HG03097 (cell line): Measurements from ENCODE around the gene TAGAP.
A peak's percentile ranks its signal among the peaks of the same experiment; 100 is the strongest.
"Not testable (repeated sequence)": the region's sequence is repeated elsewhere in the genome, so short reads cannot be mapped to it uniquely, and the experiment has no call there.

Experiments used
- ATAC-seq: cut with Tn5 transposase; IDR thresholded peaks from one replicate; pipeline ENCODE4 v1.9.1; 2021; ENCODE audit not compliant: unreplicated experiment, low FRiP score

TAGAP gene

DNA sequence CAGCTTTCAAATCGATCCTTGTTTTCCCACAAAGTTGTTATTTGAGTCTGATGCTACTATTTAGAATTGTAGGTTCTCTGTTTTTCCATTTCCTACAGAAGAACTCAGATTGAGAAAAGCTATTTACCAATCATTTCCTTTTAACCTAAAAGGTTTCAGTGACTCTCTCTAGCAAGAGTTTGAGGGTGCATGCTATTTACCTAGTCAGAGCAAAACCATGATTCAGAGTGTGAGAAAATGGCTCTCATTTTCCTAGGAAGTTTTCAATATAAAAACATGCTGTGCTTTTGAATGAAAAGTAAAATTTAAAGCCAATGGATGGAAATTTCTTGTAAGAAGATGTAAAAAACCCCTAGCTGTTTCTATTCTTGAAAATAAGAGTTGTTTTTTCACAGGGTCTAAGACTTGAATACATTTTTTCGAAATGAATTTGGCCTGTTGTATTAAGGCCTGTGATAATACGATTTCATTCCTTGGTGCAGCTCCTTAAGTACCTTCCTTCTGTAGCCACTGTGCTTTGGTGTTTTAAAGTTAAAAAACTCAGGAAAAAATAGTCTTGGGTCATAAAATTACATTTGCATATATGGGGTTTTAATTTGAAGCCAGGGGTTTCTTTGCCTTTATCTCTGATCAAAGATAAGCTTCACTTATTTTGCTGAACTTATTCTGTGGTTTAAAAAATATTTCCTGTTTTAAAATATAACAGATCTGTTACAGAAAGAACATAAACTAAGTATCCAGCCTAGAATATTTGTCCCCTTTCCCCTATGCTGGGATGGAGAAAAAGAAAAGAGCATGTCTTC is 26.8 kb downstream of the TAGAP start:
- ATAC-seq: no peak

- ATAC-seq: no peak
Observed at GRCh38 chr6:159014406-159014805, 30.4 kb downstream of the TAGAP start.

DNA sequence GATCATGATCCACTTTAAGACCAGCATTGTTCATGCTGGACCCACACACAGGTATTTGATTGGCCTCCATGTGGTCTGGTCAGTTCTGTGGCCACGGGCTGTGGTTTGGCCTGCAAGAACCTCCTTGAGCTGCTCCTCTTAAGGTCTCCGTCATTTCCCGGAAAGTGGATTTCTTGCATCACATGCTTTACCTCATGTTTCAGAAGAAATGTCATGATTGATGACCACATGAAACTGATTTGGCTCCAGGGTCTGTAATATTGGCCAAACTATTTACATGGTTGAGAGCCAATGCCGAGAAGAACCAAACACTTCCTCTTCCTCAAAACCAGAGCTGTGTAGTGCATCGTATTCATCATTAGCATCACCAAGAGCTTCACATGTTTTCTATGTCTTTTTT is 31.6 kb downstream of the TAGAP start:
- no peak for ATAC-seq

- no peak for ATAC-seq
Observed at GRCh38 chr6:159012201-159012600, 32.6 kb downstream of the TAGAP start.

- not testable (repeated sequence) for ATAC-seq
Observed at GRCh38 chr6:159010037-159010612, 34.7 kb downstream of the TAGAP start.

DNA sequence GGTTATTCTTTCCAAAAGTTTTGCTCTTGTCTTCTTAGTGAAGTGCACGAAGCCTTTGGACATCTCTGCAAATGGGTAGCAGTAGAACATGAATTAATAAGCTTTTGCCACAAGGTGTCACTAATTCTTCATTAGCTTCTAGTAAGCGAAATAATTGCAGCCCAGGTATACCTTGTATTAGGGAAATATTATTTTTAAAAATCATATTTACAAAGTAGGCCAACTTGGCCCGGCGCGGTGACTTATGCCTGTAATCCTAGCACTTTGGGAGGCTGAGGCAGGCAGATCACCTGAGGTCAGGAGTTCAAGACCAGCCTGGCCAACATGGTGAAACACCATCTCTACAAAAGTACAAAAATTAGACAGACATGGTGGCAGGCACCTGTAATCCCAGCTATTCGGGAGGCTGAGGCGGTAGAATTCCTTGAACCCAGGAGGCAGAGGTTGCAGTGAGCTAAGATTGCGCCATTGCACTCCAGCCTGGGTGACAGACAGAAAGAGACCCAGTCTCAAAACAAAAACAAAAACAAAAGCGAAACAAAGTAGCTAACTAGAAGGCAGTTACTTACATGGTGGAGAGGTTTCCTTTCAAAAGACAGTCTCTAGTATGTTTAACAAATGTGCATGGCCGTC is 36.0 kb downstream of the TAGAP start:
- no peak for ATAC-seq

GRCh38 chr6:159007510-159007909 is 37.3 kb downstream of the TAGAP start:
- no peak for ATAC-seq

GRCh38 chr6:159005436-159005835 is 39.4 kb downstream of the TAGAP start:
- no peak for ATAC-seq

GRCh38 chr6:159004592-159004991 is 40.2 kb downstream of the TAGAP start:
- ATAC-seq: no peak

DNA sequence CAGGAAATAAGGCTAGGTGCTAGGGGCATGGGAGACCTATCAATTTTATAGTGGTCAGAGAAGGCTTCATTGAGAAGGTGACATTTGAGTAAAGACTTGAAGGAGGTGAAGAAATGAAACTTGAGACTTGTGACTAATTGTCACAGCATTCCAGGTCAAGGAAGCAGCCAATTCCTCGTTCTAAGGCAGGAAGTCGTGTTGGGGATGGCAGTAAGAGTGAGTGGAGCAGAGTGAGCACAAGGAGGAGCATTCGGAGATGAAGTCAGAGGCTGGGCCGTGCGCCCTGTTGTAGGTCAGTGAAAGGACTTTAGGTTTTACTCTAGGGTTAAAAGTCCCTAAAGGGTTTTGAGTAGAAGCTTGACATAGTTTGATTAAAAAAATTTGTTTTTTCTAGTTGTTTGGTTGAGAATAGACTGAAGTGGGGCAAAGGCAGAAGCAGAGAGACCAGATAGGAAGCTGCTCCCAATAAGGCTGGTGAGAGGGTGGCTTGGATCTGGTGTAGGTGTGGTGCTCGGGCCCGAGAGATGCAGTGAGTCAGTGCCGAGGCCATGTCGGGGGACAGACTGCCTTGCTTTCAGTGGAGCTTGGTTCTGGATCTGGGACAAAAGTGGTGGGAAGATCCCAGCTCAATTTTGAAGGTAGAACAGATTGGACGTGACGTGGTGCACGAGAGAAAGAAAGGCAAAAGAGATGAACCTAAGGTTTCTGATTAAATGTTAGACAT is 42.2 kb downstream of the TAGAP start:
- no peak for ATAC-seq

GRCh38 chr6:158999666-159000403 is 45.0 kb downstream of the TAGAP start, which contains the start of gene RSPH3:
Gene RSPH3 (minus strand): TSS chr6:159000202. CDS start chr6:158999550, 652 bp downstream.
- ATAC-seq: peak; percentile 92

GRCh38 chr6:158999154-158999665 is 45.6 kb downstream of the TAGAP start:
- peak; percentile 4 for ATAC-seq

- ATAC-seq: no peak
Observed at GRCh38 chr6:158996856-158997255, 47.9 kb downstream of the TAGAP start.

DNA sequence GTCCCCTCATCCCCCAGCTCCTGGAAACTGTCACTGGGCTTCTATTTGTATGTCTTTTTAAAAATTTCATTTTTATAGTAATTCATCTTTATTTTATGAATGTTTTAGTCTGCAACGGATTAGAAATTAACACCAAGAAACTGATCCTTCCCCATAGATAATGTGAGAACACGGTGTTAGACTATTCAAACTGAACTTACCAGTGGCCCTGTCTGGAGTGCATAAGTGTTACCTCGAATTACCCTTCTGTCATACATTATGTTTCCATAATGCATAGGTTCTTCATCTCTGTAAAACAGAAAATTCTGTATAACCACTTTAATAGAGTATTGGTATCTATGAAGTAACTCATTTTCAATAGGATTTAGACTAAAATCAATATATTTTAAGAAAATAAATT is 51.2 kb downstream of the TAGAP start:
- no peak for ATAC-seq

- no peak for ATAC-seq
Observed at GRCh38 chr6:158991017-158991723, 53.6 kb downstream of the TAGAP start.

DNA sequence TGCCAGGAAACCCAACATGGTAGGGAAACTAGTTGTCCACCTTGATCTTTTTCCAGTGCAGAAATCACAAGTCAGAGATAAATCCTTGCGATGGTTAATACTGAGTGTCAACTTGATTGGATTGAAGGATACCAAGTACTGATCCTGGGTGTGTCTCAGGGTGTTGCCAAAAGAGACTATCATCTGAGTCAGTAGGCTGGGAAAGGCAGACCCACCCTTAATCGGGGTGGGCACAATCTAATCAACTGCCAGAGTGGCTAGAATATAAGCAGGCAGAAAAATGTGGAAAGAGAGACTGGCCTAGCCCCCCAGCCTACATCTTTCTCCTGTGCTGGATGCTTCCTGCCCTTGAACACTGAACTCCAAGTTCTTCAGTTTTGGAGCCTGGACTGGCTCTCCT is 55.1 kb downstream of the TAGAP start:
- not testable (repeated sequence) for ATAC-seq

- no peak for ATAC-seq
Observed at GRCh38 chr6:158988477-158988876, 56.3 kb downstream of the TAGAP start.

DNA sequence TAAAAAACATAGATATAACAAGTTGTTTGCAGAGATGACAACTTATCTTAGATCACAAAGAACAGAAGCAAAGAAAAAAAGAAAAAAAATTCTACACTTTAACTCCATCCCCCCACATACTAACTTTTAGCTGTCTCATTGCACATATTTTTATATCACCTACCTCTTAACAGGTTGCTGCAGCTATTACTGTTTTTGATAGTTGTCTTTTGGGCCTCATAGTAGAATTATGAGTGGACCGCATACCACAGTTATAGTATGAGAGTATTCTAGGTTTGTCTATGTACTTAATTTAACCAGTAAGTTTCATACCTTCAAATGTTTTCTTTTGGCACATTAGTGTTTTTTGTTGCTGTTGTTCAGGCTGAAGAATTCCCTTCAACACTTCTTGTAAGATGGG is 57.1 kb downstream of the TAGAP start:
- ATAC-seq: no peak
